ENCODE measurements around the gene FAM222B. TPM values are rescaled to one million over a fixed set of nuclear protein-coding genes. Genes with fewer than 3 reads are reported as not detected.

FAM222B gene
- total and polyA plus RNA-seq, 9 of the 15 experiments (the other 6 are each of a cell fraction or from before 2014, with no cell fraction given) = 4.0 to 34.6 (median 7.5) TPM

DNA sequence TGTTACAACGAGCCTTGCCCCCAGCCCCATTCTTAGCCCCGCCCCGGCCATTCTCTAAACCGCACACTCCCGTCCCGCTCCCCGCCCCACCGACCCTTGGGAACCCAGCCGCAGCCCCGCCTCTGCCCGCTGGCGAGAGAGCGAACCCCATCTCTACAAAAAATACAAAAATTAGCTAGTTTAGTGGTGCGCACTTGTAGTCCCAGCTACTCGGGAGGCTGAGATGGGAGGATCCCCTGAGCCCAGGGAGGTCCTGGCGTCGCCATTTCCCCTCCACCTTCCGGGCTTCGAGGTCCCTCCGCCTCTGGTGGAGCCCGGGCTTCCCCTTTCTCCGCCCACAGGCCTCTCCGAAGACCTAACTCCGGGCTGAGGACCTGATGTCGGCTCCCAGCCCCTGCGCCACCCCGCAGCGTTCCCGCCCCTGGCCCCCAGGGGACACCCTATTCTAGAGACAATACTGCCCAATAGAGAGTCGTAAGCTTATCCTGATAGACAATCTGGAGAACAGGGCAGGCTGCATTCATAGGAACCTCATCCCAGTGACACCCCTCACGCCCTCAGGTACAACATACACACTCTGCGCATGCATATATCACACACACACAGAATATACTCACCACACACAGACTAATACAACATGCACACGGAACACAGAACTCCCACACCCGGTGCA is 130.4 kb downstream of the FAM222B start (continued):
- TF ChIP-seq KLF10 (CRISPR knock-in tag; IDR thresholded peaks at IDR 0.05) (no peak), POLR2G (IDR thresholded peaks at IDR 0.05; ENCODE audit: low read depth, low read length) (peak; percentile 64), GATAD2A (IDR thresholded peaks at IDR 0.05) (no peak), BRF1 (IDR thresholded peaks at IDR 0.05; ENCODE audit: borderline replicate concordance, extremely low read depth, insufficient read length) (no peak), SAFB2 (IDR thresholded peaks at IDR 0.05; ENCODE audit: borderline replicate concordance, low read depth, low read length, severe bottlenecking) (no peak), RCOR1 (IDR thresholded peaks at IDR 0.05; ENCODE audit: borderline replicate concordance in 1 of 2, low read depth in 2 of 2, low read length in 2 of 2) (peak in 1 of 2 experiments; percentile 66; a peak in 1 of 4 replicates), MEF2D (tag; conservative IDR thresholded peaks at IDR 0.05; ENCODE audit: low read depth) (no peak), NEUROD1 (IDR thresholded peaks at IDR 0.05; ENCODE audit: borderline replicate concordance, low read depth, low read length, partially characterized antibody) (peak; percentile 21), EGR1 (conservative IDR thresholded peaks at IDR 0.05) (peak; percentile 41), GABPA (tag; conservative IDR thresholded peaks at IDR 0.05; ENCODE audit: low read depth) (0 out of 2 replicates have a peak, but pooled peaks have one; percentile 22), GATA2 (CRISPR knock-in tag; IDR thresholded peaks at IDR 0.05) (0 out of 2 replicates have a peak, but pooled peaks have one; percentile 55), ATF7 (IDR thresholded peaks at IDR 0.05) (no peak), YY1 (IDR thresholded peaks at IDR 0.05; ENCODE audit: borderline replicate concordance in 1 of 3, control insufficient read depth in 1 of 3, extremely low read depth in 1 of 3, insufficient read depth in 3 of 3, insufficient read length in 1 of 3, insufficient replicate concordance in 2 of 3, low read depth in 1 of 3, low read length in 2 of 3) (peak; percentile 24 to 81 (median 57)), CEBPB (tag; IDR thresholded peaks at IDR 0.05) (no peak), ZNF253 (CRISPR knock-in tag; conservative IDR thresholded peaks at IDR 0.05) (no peak), DPF2 (IDR thresholded peaks at IDR 0.05) (peak; percentile 55), POU5F1 (IDR thresholded peaks at IDR 0.05; ENCODE audit: borderline replicate concordance, low read depth, low read length, partially characterized antibody) (no peak), SP1 (CRISPR knock-in tag; IDR thresholded peaks at IDR 0.05) (peak; percentile 3; the same call in 1 of the 2 replicates), KAT8 (IDR thresholded peaks at IDR 0.05; ENCODE audit: low read depth) (no peak), HDAC6 (IDR thresholded peaks at IDR 0.05; ENCODE audit: low read depth, low read length) (no peak), SPI1 (IDR thresholded peaks at IDR 0.05; ENCODE audit: borderline replicate concordance, low read depth, low read length) (peak; percentile 94)
- TF ChIP-seq, protein P1, sequence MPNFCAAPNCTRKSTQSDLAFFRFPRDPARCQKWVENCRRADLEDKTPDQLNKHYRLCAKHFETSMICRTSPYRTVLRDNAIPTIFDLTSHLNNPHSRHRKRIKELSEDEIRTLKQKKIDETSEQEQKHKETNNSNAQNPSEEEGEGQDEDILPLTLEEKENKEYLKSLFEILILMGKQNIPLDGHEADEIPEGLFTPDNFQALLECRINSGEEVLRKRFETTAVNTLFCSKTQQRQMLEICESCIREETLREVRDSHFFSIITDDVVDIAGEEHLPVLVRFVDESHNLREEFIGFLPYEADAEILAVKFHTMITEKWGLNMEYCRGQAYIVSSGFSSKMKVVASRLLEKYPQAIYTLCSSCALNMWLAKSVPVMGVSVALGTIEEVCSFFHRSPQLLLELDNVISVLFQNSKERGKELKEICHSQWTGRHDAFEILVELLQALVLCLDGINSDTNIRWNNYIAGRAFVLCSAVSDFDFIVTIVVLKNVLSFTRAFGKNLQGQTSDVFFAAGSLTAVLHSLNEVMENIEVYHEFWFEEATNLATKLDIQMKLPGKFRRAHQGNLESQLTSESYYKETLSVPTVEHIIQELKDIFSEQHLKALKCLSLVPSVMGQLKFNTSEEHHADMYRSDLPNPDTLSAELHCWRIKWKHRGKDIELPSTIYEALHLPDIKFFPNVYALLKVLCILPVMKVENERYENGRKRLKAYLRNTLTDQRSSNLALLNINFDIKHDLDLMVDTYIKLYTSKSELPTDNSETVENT (CRISPR knock-in tag; IDR thresholded peaks at IDR 0.05) = peak; percentile 22; the same call in 1 of the 2 replicates
- TF ChIP-seq, protein P2, sequence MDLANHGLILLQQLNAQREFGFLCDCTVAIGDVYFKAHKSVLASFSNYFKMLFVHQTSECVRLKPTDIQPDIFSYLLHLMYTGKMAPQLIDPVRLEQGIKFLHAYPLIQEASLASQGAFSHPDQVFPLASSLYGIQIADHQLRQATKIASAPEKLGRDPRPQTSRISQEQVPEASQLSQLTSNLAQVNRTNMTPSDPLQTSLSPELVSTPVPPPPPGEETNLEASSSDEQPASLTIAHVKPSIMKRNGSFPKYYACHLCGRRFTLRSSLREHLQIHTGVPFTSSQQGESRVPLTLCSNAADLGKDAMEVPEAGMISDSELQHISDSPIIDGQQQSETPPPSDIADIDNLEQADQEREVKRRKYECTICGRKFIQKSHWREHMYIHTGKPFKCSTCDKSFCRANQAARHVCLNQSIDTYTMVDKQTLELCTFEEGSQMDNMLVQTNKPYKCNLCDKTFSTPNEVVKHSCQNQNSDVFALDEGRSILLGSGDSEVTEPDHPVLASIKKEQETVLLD (IDR thresholded peaks at IDR 0.05) = peak; percentile 61; the same call in 1 of the 2 replicates
- TF ChIP-seq, protein P3, sequence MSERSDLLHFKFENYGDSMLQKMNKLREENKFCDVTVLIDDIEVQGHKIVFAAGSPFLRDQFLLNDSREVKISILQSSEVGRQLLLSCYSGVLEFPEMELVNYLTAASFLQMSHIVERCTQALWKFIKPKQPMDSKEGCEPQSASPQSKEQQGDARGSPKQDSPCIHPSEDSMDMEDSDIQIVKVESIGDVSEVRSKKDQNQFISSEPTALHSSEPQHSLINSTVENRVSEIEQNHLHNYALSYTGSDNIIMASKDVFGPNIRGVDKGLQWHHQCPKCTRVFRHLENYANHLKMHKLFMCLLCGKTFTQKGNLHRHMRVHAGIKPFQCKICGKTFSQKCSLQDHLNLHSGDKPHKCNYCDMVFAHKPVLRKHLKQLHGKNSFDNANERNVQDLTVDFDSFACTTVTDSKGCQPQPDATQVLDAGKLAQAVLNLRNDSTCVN (CRISPR knock-in tag; IDR thresholded peaks at IDR 0.05) = peak; percentile 66; the same call in 1 of the 2 replicates

All from K562 (cell line).